SK-N-SH (cell line): ENCODE measurements around the gene HDLBP.

Experiments used
- EP300 ChIP-seq, 2 experiments: IDR thresholded peaks; 2 replicates each; pipeline versions ENCODE4 v1.4.0 to v1.6.1; 2012; ENCODE audit warnings: borderline replicate concordance in 1 of 2, low read depth in 1 of 2, low read length in 1 of 2
- EZH2phosphoT487 ChIP-seq: fragments of 200-600 bp; sonication (generic); IDR thresholded peaks from 2 replicates; pipeline ENCODE4 v1.6.1; 2017; ENCODE audit warnings: low read depth, mixed run types, mild to moderate bottlenecking, antibody characterized with exemption, moderate library complexity, borderline replicate concordance
- FOSL2 ChIP-seq: IDR thresholded peaks from 2 replicates; pipeline ENCODE4 v1.4.0; 2012; ENCODE audit warnings: low read depth, mild to moderate bottlenecking, moderate library complexity, borderline replicate concordance
- FOXM1 ChIP-seq: IDR thresholded peaks from 2 replicates; pipeline ENCODE4 v1.4.0; 2012; ENCODE audit warnings: low read depth, mild to moderate bottlenecking
- JUND ChIP-seq: IDR thresholded peaks from 2 replicates; pipeline ENCODE4 v1.4.0; 2012
- MXI1 ChIP-seq: IDR thresholded peaks from 2 replicates; pipeline ENCODE4 v1.6.1; 2012; ENCODE audit warnings: mild to moderate bottlenecking, low read depth, low read length, improper control_type of control experiment
- NRF1 ChIP-seq: IDR thresholded peaks from 2 replicates; pipeline ENCODE4 v1.6.1; 2012; ENCODE audit warnings: low read depth, mild to moderate bottlenecking, low read length
- RAD21 ChIP-seq: IDR thresholded peaks from 2 replicates; pipeline ENCODE4 v1.6.1; 2012; ENCODE audit warnings: mild to moderate bottlenecking, low read length
- TEAD4 ChIP-seq: IDR thresholded peaks from 2 replicates; pipeline ENCODE4 v1.4.0; 2012; ENCODE audit warnings: mild to moderate bottlenecking, borderline replicate concordance; ENCODE audit not compliant: insufficient read depth
- USF2 ChIP-seq: fragments of 150-350 bp; IDR thresholded peaks from 2 replicates; pipeline ENCODE4 v1.6.1; 2017; ENCODE audit warnings: antibody characterized with exemption, low read length, low read depth, borderline replicate concordance
- YY1 ChIP-seq: IDR thresholded peaks from 2 replicates; pipeline ENCODE4 v1.4.0; 2012; ENCODE audit warnings: low read depth, mild to moderate bottlenecking
- ZBTB33 ChIP-seq: IDR thresholded peaks from 2 replicates; pipeline ENCODE4 v1.4.0; 2012; ENCODE audit warnings: low read depth, borderline replicate concordance
- TF ChIP-seq, protein P1 (sequence below): IDR thresholded peaks from 2 replicates; pipeline ENCODE4 v1.6.1; 2012; ENCODE audit warnings: mild to moderate bottlenecking, low read depth, low read length, moderate library complexity
- TF ChIP-seq, protein P2 (sequence below): fragments of 200-600 bp; sonication (generic); IDR thresholded peaks from 2 replicates; pipeline ENCODE4 v1.6.1; 2017; ENCODE audit warnings: antibody characterized with exemption, mild to moderate bottlenecking, moderate library complexity

GRCh38 chr2:241214766-241215165 lies 100.7 kb downstream of the HDLBP start:
- TF ChIP-seq YY1 (no peak), EZH2phosphoT487 (no peak), TEAD4 (no peak), ZBTB33 (no peak), FOSL2 (no peak), MXI1 (no peak), USF2 (no peak), RAD21 (no peak), FOXM1 (no peak), EP300 (IDR thresholded peaks at IDR 0.05; ENCODE audit: borderline replicate concordance in 1 of 2, low read depth in 1 of 2, low read length in 1 of 2) (no peak), NRF1 (no peak), JUND (no peak)
- TF ChIP-seq, protein P1, sequence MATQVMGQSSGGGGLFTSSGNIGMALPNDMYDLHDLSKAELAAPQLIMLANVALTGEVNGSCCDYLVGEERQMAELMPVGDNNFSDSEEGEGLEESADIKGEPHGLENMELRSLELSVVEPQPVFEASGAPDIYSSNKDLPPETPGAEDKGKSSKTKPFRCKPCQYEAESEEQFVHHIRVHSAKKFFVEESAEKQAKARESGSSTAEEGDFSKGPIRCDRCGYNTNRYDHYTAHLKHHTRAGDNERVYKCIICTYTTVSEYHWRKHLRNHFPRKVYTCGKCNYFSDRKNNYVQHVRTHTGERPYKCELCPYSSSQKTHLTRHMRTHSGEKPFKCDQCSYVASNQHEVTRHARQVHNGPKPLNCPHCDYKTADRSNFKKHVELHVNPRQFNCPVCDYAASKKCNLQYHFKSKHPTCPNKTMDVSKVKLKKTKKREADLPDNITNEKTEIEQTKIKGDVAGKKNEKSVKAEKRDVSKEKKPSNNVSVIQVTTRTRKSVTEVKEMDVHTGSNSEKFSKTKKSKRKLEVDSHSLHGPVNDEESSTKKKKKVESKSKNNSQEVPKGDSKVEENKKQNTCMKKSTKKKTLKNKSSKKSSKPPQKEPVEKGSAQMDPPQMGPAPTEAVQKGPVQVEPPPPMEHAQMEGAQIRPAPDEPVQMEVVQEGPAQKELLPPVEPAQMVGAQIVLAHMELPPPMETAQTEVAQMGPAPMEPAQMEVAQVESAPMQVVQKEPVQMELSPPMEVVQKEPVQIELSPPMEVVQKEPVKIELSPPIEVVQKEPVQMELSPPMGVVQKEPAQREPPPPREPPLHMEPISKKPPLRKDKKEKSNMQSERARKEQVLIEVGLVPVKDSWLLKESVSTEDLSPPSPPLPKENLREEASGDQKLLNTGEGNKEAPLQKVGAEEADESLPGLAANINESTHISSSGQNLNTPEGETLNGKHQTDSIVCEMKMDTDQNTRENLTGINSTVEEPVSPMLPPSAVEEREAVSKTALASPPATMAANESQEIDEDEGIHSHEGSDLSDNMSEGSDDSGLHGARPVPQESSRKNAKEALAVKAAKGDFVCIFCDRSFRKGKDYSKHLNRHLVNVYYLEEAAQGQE: no peak
- TF ChIP-seq, protein P2, sequence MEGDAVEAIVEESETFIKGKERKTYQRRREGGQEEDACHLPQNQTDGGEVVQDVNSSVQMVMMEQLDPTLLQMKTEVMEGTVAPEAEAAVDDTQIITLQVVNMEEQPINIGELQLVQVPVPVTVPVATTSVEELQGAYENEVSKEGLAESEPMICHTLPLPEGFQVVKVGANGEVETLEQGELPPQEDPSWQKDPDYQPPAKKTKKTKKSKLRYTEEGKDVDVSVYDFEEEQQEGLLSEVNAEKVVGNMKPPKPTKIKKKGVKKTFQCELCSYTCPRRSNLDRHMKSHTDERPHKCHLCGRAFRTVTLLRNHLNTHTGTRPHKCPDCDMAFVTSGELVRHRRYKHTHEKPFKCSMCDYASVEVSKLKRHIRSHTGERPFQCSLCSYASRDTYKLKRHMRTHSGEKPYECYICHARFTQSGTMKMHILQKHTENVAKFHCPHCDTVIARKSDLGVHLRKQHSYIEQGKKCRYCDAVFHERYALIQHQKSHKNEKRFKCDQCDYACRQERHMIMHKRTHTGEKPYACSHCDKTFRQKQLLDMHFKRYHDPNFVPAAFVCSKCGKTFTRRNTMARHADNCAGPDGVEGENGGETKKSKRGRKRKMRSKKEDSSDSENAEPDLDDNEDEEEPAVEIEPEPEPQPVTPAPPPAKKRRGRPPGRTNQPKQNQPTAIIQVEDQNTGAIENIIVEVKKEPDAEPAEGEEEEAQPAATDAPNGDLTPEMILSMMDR: no peak
